Measurements from ENCODE around the gene ARPC2.
A peak's percentile ranks its signal among the peaks of the same experiment; 100 is the strongest.

The ARPC2 gene

GRCh38 chr2:218296200-218296599 lies 79.2 kb downstream of the ARPC2 start:
- H3K4me3 ChIP-seq: no peak overlapping the region
- H3K27ac ChIP-seq: peak overlapping the region in 1 of 21 experiments; percentile 6

- H3K27ac ChIP-seq: peak overlapping the region in 5 of 21 experiments; percentile 10 to 32 (median 17)
- H3K4me3 ChIP-seq: no peak overlapping the region
Observed at GRCh38 chr2:218296847-218297246, 79.9 kb downstream of the ARPC2 start.

- Histone ChIP-seq H3K27ac (peak overlapping the region in 15 of 21 experiments; percentile 2 to 73 (median 38)), H3K4me3 (no peak overlapping the region)
Observed at GRCh38 chr2:218298314-218298875, 81.4 kb downstream of the ARPC2 start.

- no peak overlapping the region for H3K4me3 ChIP-seq
- H3K27ac ChIP-seq: no peak overlapping the region
Observed at GRCh38 chr2:218300141-218300540, 83.2 kb downstream of the ARPC2 start.

- Histone ChIP-seq H3K4me3 (no peak overlapping the region), H3K27ac (no peak overlapping the region)
Observed at GRCh38 chr2:218301176-218301819, 84.3 kb downstream of the ARPC2 start.

Data from skin epidermis (tissue), 12 donors.